ENCODE data around the gene KCNA10.

- TF ChIP-seq CTCF (IDR thresholded peaks at IDR 0.05) (no peak), POLR2AphosphoS5 (IDR thresholded peaks at IDR 0.05) (no peak)
Measured at GRCh38 chr1:110509655-110510054, 9.3 kb downstream of the KCNA10 start.
